Gastroesophageal sphincter (tissue), 4 donors: ENCODE measurements around the gene CACNA2D3. TPM values are rescaled to one million over a fixed set of nuclear protein-coding genes. Genes with fewer than 3 reads are reported as not detected.

Experiments
- ATAC-seq: fragments of 150-250 bp; one replicate; pipeline ENCODE4 v1.9.1; 2016; ENCODE audit warnings: mild to moderate bottlenecking, moderate library complexity
- H3K27ac ChIP-seq, 4 donors: fragments of 200-600 bp; sonication (generic) in 3 of 4; 1 replicate in 3 of 4; 2 replicates in 1 of 4; pipeline ENCODE4 v1.5.1; 2016 to 2019
- H3K27me3 ChIP-seq: fragments of 200-600 bp; sonication (generic); one replicate; pipeline ENCODE4 v1.5.1; 2019
- H3K36me3 ChIP-seq, 2 donors: fragments of 200-600 bp; sonication (generic); one replicate each; pipeline ENCODE4 v1.5.1; 2019; ENCODE audit warnings: control low read depth in 1 of 2
- H3K4me1 ChIP-seq, 3 donors: fragments of 200-600 bp; sonication (generic); 1 replicate in 2 of 3; 2 replicates in 1 of 3; pipeline ENCODE4 v1.5.1; 2016 to 2019; ENCODE audit warnings: control low read depth in 2 of 3
- H3K4me3 ChIP-seq, 2 donors: fragments of 200-600 bp; sonication (generic); one replicate each; pipeline ENCODE4 v1.5.1; 2019; ENCODE audit warnings: mild to moderate bottlenecking in 1 of 2, moderate library complexity in 1 of 2
- H3K9me3 ChIP-seq, 3 donors: fragments of 200-600 bp; sonication (generic); one replicate each; pipeline ENCODE4 v1.5.1; 2017 to 2019; ENCODE audit warnings: control low read depth in 2 of 3
- EP300 ChIP-seq: sonication (generic); formaldehyde crosslinking; IDR thresholded peaks from one replicate; pipeline ENCODE4 v1.6.1; 2017; ENCODE audit warnings: antibody characterized with exemption, mild to moderate bottlenecking
- POLR2A ChIP-seq, 2 donors: fragments of 450-650 bp; IDR thresholded peaks; one replicate each; pipeline ENCODE4 v1.6.1; 2017; ENCODE audit warnings: antibody characterized with exemption in 2 of 2, mild to moderate bottlenecking in 2 of 2, moderate library complexity in 1 of 2
- POLR2AphosphoS5 ChIP-seq: sonication (generic); formaldehyde crosslinking; IDR thresholded peaks from one replicate; pipeline ENCODE4 v1.6.1; 2017; ENCODE audit warnings: antibody characterized with exemption
- WGBS, 2 donors: methylation state at CpG; one replicate each; pipeline ENCODE4 v1.1.5; 2018; ENCODE audit warnings: low coverage in 1 of 2; 5-methylcytosine and 5-hydroxymethylcytosine counted together
- total RNA-seq, 4 donors: library from RNA; depleted of rRNA; stranded (reverse); fragments of >200 nt; gene quantifications; one replicate each; pipeline ENCODE4 v1.1.0, GENCODE V29; 2016
- TF ChIP-seq, protein P1 (sequence below), 4 experiments: fragments of 200-600 bp in 2 of 4; fragments of 450-650 bp in 2 of 4; sonication (generic) in 1 of 4; IDR thresholded peaks; one replicate each; pipeline ENCODE4 v1.5.1; 2017 to 2019; ENCODE audit warnings: antibody characterized with exemption in 4 of 4, mild to moderate bottlenecking in 2 of 4, moderate library complexity in 2 of 4

CACNA2D3 gene
- total RNA-seq, 4 donors from 2014 or later: 0.94 to 6.5 (median 3.5) TPM

- no peak for ATAC-seq
- WGBS, 2 donors: 51 to 83% methylated on average over 4 to 8 of the region's 8 CpGs
- Histone ChIP-seq H3K27ac (no peak overlapping the region), H3K36me3 (no peaks in the 10 kb centered on the region), H3K4me3 (no peak overlapping the region), H3K9me3 (no peaks in the 10 kb centered on the region), H3K27me3 (no peaks in the 10 kb centered on the region), H3K4me1 (no peaks in the 10 kb centered on the region)
- TF ChIP-seq POLR2A (IDR thresholded peaks at IDR 0.05) (no peak), EP300 (no peak), POLR2AphosphoS5 (no peak)
- TF ChIP-seq, protein P1, sequence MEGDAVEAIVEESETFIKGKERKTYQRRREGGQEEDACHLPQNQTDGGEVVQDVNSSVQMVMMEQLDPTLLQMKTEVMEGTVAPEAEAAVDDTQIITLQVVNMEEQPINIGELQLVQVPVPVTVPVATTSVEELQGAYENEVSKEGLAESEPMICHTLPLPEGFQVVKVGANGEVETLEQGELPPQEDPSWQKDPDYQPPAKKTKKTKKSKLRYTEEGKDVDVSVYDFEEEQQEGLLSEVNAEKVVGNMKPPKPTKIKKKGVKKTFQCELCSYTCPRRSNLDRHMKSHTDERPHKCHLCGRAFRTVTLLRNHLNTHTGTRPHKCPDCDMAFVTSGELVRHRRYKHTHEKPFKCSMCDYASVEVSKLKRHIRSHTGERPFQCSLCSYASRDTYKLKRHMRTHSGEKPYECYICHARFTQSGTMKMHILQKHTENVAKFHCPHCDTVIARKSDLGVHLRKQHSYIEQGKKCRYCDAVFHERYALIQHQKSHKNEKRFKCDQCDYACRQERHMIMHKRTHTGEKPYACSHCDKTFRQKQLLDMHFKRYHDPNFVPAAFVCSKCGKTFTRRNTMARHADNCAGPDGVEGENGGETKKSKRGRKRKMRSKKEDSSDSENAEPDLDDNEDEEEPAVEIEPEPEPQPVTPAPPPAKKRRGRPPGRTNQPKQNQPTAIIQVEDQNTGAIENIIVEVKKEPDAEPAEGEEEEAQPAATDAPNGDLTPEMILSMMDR (IDR thresholded peaks at IDR 0.05): no peak
Measured at GRCh38 chr3:54621184-54621583, 498.8 kb downstream of the CACNA2D3 start.

DNA sequence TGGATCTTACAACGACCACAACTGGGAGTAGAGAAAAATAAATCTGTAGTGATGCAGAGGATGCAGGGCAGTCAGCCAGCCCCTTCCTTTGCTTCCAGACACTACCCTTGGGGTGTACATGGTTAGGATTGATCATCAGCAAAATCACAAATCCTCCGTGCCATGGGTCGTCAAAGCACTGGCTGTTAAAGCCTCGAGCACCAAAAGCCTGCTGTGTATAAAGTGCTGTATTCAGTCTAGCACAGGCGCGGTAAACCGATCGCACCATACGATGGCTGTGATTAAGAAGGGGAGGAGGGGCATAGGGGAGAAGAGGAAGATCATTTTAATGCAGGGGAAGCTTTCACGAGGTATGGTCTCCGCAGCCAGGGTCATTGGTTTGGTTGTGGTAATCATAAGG, 500.3 kb downstream of the CACNA2D3 start:
- no peak for ATAC-seq
- H3K4me1 ChIP-seq: no peaks in the 10 kb centered on the region
- TF ChIP-seq POLR2A (IDR thresholded peaks at IDR 0.05): no peak
- TF ChIP-seq, protein P1 (IDR thresholded peaks at IDR 0.05): no peak
- H3K36me3 ChIP-seq: no peaks in the 10 kb centered on the region
- no peak overlapping the region for H3K27ac ChIP-seq
- no peaks in the 10 kb centered on the region for H3K27me3 ChIP-seq
- no peaks in the 10 kb centered on the region for H3K9me3 ChIP-seq
- WGBS, 2 donors: 86 to 90% methylated on average over 2 to 10 of the region's 11 CpGs
- H3K4me3 ChIP-seq: no peak overlapping the region

- H3K9me3 ChIP-seq: no peaks in the 10 kb centered on the region
- no peaks in the 10 kb centered on the region for H3K4me1 ChIP-seq
- no peak overlapping the region for H3K27ac ChIP-seq
- no peaks in the 10 kb centered on the region for H3K36me3 ChIP-seq
- no peak for TF ChIP-seq POLR2A (IDR thresholded peaks at IDR 0.05)
- no peak for TF ChIP-seq EP300
- TF ChIP-seq POLR2AphosphoS5: no peak
- TF ChIP-seq, protein P1 (IDR thresholded peaks at IDR 0.05): no peak
- WGBS, 2 donors: 91 to 94% methylated on average over 20 to 30 of the region's 43 CpGs
- H3K4me3 ChIP-seq: no peak overlapping the region
- no peak for ATAC-seq
- no peaks in the 10 kb centered on the region for H3K27me3 ChIP-seq
Measured at GRCh38 chr3:54625805-54626787, 503.7 kb downstream of the CACNA2D3 start.

GRCh38 chr3:54628888-54629441, 506.6 kb downstream of the CACNA2D3 start:
- WGBS, 2 donors: 87% methylated on average over 3 of the region's 3 CpGs; no CpG with 5 or more reads in 1 of the 2 donors
- Histone ChIP-seq H3K9me3 (no peaks in the 10 kb centered on the region), H3K27me3 (no peaks in the 10 kb centered on the region), H3K4me3 (no peak overlapping the region), H3K36me3 (no peaks in the 10 kb centered on the region), H3K27ac (no peak overlapping the region), H3K4me1 (no peaks in the 10 kb centered on the region)
- no peak for ATAC-seq
- TF ChIP-seq POLR2AphosphoS5 (no peak), POLR2A (IDR thresholded peaks at IDR 0.05) (no peak), EP300 (no peak)
- TF ChIP-seq, protein P1 (IDR thresholded peaks at IDR 0.05): no peak
